Measurements from ENCODE around the gene ZNF493.

DNA sequence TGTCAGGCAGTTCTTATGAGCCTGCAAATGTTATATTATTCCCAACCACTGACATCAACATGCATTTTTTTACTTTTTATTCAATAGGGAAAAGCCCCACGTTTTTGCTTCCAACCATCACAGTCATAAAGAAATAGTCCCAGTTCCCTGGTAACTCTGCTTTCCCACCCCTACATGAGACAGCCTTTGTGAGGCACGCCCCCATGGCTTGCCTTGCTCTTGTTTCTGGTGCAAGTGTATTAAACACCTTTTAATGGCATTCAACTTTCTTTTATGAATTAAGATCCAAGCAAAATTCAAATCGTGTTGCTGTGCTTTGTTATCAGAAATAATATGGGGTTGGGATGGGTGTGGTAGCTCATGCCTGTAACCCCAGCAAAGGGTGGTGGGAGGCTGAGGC, 54.3 kb downstream of the ZNF493 start:
- TF ChIP-seq, protein P1, sequence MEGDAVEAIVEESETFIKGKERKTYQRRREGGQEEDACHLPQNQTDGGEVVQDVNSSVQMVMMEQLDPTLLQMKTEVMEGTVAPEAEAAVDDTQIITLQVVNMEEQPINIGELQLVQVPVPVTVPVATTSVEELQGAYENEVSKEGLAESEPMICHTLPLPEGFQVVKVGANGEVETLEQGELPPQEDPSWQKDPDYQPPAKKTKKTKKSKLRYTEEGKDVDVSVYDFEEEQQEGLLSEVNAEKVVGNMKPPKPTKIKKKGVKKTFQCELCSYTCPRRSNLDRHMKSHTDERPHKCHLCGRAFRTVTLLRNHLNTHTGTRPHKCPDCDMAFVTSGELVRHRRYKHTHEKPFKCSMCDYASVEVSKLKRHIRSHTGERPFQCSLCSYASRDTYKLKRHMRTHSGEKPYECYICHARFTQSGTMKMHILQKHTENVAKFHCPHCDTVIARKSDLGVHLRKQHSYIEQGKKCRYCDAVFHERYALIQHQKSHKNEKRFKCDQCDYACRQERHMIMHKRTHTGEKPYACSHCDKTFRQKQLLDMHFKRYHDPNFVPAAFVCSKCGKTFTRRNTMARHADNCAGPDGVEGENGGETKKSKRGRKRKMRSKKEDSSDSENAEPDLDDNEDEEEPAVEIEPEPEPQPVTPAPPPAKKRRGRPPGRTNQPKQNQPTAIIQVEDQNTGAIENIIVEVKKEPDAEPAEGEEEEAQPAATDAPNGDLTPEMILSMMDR (IDR thresholded peaks at IDR 0.05): no peak
- no peak for TF ChIP-seq POLR2A (IDR thresholded peaks at IDR 0.05)
- no peak for TF ChIP-seq EP300 (IDR thresholded peaks at IDR 0.05)

Data from stomach (tissue), 4 donors.